Measurements from ENCODE around the gene ANKRD40. TPM values are rescaled to one million over a fixed set of nuclear protein-coding genes. Genes with fewer than 3 reads are reported as not detected.

Gene ANKRD40
- total and polyA plus RNA-seq, 9 of the 15 experiments (the other 6 are each of a cell fraction or from before 2014, with no cell fraction given), result 9.0 to 28.9 (median 27.7) TPM

- TF ChIP-seq CBX3 (IDR thresholded peaks at IDR 0.05; ENCODE audit: borderline replicate concordance in 1 of 2, low read length in 2 of 2), result 0 out of 3 replicates have a peak, but pooled peaks of 1 of the 2 experiments have one; percentile 24
- TF ChIP-seq CREB1 (IDR thresholded peaks at IDR 0.05), result no peak
- 0 out of 2 replicates have a peak, but pooled peaks have one; percentile 48 for TF ChIP-seq CREB1 (CRISPR knock-in tag; IDR thresholded peaks at IDR 0.05)
- TF ChIP-seq ZC3H4 (CRISPR knock-in tag; IDR thresholded peaks at IDR 0.05; ENCODE audit: borderline replicate concordance), result 0 out of 2 replicates have a peak, but pooled peaks have one; percentile 36
- TF ChIP-seq ASH1L (IDR thresholded peaks at IDR 0.05; ENCODE audit: borderline replicate concordance, low read depth, partially characterized antibody), result no peak
- no peak for TF ChIP-seq POLR2AphosphoS2 (IDR thresholded peaks at IDR 0.05; ENCODE audit: low read length)
- TF ChIP-seq FOSL1 (tag; conservative IDR thresholded peaks at IDR 0.05), result peak; percentile 82
- TF ChIP-seq HLTF (IDR thresholded peaks at IDR 0.05), result no peak
- TF ChIP-seq E2F1 (CRISPR knock-in tag; IDR thresholded peaks at IDR 0.05), result no peak
- no peak for TF ChIP-seq SAFB2 (IDR thresholded peaks at IDR 0.05; ENCODE audit: borderline replicate concordance, low read depth, low read length, severe bottlenecking)
- no peak for TF ChIP-seq ZNF655 (CRISPR knock-in tag; IDR thresholded peaks at IDR 0.05)
- no peak for TF ChIP-seq CC2D1A (IDR thresholded peaks at IDR 0.05)
- no peak for TF ChIP-seq CAMTA2 (CRISPR knock-in tag; conservative IDR thresholded peaks at IDR 0.05)
- no peak for TF ChIP-seq MCM7 (IDR thresholded peaks at IDR 0.05)
- no peak for TF ChIP-seq ZFP36 (IDR thresholded peaks at IDR 0.05; ENCODE audit: low read depth, low read length, partially characterized antibody)
- TF ChIP-seq MAFK (IDR thresholded peaks at IDR 0.05; ENCODE audit: low read length), result peak; percentile 39; the same call in 1 of the 2 replicates
- no peak for TF ChIP-seq NR3C1 (CRISPR knock-in tag; IDR thresholded peaks at IDR 0.05)
- no peak for TF ChIP-seq WHSC1 (IDR thresholded peaks at IDR 0.05; ENCODE audit: low read length)
- no peak for TF ChIP-seq USF2 (CRISPR knock-in tag; IDR thresholded peaks at IDR 0.05)
- TF ChIP-seq MLX (CRISPR knock-in tag; conservative IDR thresholded peaks at IDR 0.05), result no peak
- TF ChIP-seq CREB5 (CRISPR knock-in tag; IDR thresholded peaks at IDR 0.05), result no peak
- no peak for TF ChIP-seq ZNF507 (tag; conservative IDR thresholded peaks at IDR 0.05)
- TF ChIP-seq CBFB (CRISPR knock-in tag; IDR thresholded peaks at IDR 0.05), result no peak
- TF ChIP-seq SMAD3 (CRISPR knock-in tag; conservative IDR thresholded peaks at IDR 0.05), result no peak
These were observed 611 bp upstream of the ANKRD40 start (continued) for GRCh38 chr17:50708050-50709000.
